IPS-20b (cell line): Measurements from ENCODE around the gene RBM14.
"Not testable (repeated sequence)": the region's sequence is repeated elsewhere in the genome, so short reads cannot be mapped to it uniquely, and the experiment has no call there.

Source experiments
- H3K27ac ChIP-seq: one replicate; pipeline ENCODE4 v1.5.1; 2013; ENCODE audit warnings: low read length
- H3K27me3 ChIP-seq: 2 replicates; pipeline ENCODE4 v1.6.1; 2013; ENCODE audit warnings: mild to moderate bottlenecking, low read length, inconsistent platforms; ENCODE audit not compliant: insufficient read depth
- H3K36me3 ChIP-seq: 2 replicates; pipeline ENCODE4 v1.6.1; 2013; ENCODE audit warnings: low read depth, mild to moderate bottlenecking, inconsistent platforms, low read length, moderate library complexity; ENCODE audit not compliant: insufficient read depth
- H3K4me1 ChIP-seq: 2 replicates; pipeline ENCODE4 v1.6.1; 2013; ENCODE audit warnings: mild to moderate bottlenecking, control low read depth, inconsistent platforms, low read length, moderate library complexity; ENCODE audit not compliant: insufficient read depth
- H3K4me3 ChIP-seq: 2 replicates; pipeline ENCODE4 v1.5.1; 2013; ENCODE audit warnings: mild to moderate bottlenecking, low read length, inconsistent platforms
- H3K9ac ChIP-seq: 2 replicates; pipeline ENCODE4 v1.6.1; 2013; ENCODE audit warnings: low read depth, mild to moderate bottlenecking, inconsistent platforms, low read length, moderate library complexity
- H3K9me3 ChIP-seq: 2 replicates; pipeline ENCODE4 v1.6.1; 2013; ENCODE audit warnings: mild to moderate bottlenecking, low read depth, low read length, inconsistent platforms; ENCODE audit not compliant: insufficient read depth

RBM14 gene

DNA sequence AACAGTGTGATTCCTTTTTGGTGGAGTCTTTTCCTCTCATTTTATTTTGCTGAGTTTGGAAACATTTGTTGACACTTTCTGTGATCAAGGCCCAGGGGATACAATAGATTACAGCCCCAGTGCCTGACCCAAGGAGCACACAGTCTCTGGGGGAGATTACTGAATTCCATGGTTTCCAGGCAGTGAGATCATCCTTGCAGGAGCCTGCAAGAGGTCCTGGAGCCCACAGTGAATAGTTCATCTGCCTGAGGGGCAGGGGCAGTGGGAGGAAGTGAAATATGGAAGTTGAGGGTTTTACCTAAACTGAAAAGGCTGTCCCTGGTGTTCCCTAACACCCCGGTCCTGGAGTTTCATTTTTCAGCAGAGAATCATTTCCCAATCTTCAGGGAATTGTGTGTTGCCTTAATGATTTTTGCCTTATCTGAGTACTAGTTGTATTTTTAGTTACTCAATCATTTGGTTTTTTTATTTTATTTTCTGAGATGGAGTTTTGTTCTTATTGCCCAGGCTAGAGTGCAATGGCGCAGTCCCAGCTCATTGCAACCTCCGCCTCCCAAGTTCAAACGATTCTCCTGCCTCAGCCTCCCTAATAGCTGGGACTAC lies 15.7 kb upstream of the RBM14 start:
- H3K9me3 ChIP-seq = no peaks in the 10 kb centered on the region
- no peak overlapping the region for H3K27ac ChIP-seq
- H3K36me3 ChIP-seq = peaks cover 46% of the 10 kb centered on the region
- H3K4me3 ChIP-seq = no peak overlapping the region
- no peaks in the 10 kb centered on the region for H3K4me1 ChIP-seq
- H3K9ac ChIP-seq = no peak overlapping the region
- no peaks in the 10 kb centered on the region for H3K27me3 ChIP-seq

DNA sequence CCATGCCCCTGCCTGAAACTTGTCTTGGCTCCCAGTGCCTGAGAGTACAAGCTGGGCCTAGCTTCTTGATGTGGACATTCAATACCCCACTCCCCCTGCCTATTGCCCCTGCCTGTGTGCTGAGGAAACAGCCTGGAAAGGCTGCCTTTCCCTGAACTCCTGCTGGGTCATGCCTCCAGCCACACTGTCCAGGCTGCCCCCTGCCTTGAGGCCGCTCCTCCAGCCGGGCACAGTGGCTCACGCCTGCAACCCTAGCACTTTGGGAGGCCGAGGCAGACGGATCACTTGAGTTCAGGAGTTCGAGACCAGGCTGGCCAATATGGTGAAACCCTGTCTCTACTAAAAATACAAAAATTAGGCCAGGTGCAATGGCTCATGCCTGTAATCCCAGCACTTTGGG lies 13.4 kb upstream of the RBM14 start:
- H3K36me3 ChIP-seq = peaks cover 45% of the 10 kb centered on the region
- H3K27ac ChIP-seq = no peak overlapping the region
- H3K27me3 ChIP-seq = no peaks in the 10 kb centered on the region
- no peak overlapping the region for H3K9ac ChIP-seq
- H3K4me3 ChIP-seq = no peak overlapping the region
- no peaks in the 10 kb centered on the region for H3K9me3 ChIP-seq
- no peaks in the 10 kb centered on the region for H3K4me1 ChIP-seq

DNA sequence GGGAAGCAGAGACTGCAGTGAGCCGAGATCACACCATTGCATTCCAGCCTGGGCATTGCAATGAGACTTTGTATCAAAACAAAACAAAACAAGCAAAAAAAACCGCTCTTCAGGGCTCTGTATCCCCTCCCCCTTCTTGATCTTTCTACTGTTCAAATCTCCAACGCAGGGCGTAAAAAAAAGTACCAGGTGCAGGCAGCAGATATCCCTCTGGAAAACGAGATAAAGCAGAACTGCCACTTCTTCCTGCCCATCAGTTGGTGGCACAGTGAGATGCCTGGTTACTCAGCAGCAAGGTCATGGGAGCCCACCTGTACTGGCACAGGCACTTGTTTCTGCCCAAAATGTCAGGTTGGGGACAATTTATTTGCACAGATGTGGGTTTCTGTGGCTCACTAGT lies 12.3 kb upstream of the RBM14 start:
- Histone ChIP-seq H3K27me3 (no peaks in the 10 kb centered on the region), H3K9ac (no peak overlapping the region), H3K4me1 (no peaks in the 10 kb centered on the region), H3K9me3 (no peaks in the 10 kb centered on the region), H3K36me3 (peaks cover 40% of the 10 kb centered on the region), H3K27ac (no peak overlapping the region), H3K4me3 (no peak overlapping the region)

DNA sequence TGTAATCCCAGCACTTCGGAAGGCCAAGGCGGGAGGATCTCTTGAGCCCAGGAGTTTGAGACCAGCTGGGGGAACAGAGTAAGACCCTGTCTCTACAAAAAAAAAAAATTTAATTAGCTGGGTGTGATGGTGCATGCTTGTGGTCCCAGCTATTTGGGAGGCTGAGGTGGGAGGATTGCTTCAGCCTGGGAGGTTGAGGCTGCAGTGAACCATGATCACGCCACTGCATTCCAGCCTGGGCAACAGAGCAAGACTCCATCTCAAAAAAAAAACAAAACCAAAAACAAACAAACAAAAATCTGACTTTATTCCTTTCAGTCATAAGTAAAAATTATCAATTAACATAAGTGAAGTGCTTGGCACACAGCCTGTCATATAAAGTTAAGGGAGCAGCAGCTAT lies 9.8 kb upstream of the RBM14 start:
- not testable (repeated sequence) for H3K27ac ChIP-seq

DNA sequence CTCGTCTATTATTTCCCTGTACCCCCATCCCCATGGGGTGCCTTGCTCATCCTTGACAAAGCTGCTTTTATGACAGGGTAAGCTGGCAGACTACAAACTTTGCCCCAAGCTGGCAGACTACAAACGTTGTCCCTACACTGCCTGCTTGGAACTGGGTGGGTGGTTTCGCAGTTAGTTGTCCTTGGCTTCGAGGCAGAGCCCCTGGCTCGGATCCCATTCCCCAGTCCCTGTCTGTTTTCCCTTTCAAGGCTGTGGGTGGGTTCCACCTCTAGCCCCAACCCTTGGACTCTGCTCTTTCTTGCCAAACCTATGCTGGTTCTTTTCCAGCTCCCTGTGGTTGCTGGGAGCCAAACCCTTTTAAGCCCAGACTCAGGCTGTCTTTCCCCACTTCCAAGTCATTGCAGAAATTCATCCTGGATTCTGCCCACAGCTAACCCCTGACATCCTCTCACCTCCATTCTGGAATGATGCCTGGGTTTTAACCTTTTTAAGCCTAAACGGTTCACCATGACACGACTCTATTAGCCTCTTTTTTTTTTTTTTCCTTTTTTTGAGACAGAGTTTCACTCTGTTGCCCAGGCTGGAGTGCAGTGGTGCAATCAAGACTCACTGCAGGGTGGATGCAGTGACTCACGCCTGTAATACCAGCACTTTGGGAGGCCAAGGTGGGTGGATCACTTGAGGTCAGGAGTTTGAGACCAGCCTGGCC lies 9.2 kb upstream of the RBM14 start:
- Histone ChIP-seq H3K4me1 (no peaks in the 10 kb centered on the region), H3K36me3 (peaks cover 19% of the 10 kb centered on the region), H3K4me3 (no peak overlapping the region), H3K27me3 (no peaks in the 10 kb centered on the region), H3K9ac (no peak overlapping the region), H3K27ac (no peak overlapping the region), H3K9me3 (no peaks in the 10 kb centered on the region)

More for the DNA sequence above, 9.8 kb upstream of the RBM14 start:
- H3K27me3 ChIP-seq, H3K4me1 ChIP-seq, H3K9me3 ChIP-seq, H3K4me3 ChIP-seq, H3K9ac ChIP-seq: not testable (repeated sequence)
- H3K36me3 ChIP-seq = peaks cover 24% of the 10 kb centered on the region

DNA sequence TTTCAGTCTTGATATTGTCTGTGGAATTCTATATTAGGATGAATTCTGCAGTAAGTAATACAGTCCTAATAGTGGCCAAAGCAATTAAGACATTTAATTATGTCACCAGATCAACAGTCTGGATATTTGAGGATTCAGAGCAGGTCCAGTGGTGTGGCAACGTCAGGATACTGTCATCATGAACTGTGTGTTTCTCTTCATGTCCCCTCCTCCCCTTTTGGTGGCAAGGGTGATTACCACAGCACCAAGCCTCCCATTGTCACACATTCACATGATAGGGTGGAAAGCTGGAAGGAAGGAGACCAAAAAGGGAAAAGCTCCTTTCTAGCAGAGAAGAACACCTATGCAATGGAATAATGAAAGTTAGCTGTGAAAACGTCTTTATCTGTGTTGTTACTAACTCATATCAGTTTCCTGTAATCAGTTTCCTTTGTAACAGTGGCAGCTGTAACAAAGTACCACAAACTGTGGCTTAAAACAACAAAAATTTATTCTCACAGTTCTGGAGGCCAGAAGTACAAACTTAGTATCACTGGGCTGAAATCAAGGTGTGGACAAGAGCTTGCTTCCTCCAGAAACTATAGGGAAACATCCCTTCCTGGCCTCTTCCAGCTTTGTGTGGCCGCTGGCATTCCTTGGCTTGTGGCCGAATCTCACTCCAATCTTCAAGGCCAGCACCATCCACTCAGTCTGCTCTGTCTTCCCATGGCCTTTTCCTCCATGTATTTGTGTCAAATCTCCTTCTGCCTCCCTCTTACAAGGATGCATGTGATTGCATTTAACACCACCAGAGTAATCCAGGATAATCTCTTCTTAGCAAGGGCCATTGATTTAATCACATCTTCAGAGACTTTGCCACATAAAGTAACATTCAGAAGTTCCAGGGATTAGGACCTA lies 6.5 kb upstream of the RBM14 start:
- H3K27me3 ChIP-seq = no peaks in the 10 kb centered on the region
- no peaks in the 10 kb centered on the region for H3K9me3 ChIP-seq
- H3K4me3 ChIP-seq = no peak overlapping the region
- H3K4me1 ChIP-seq = no peaks in the 10 kb centered on the region
- H3K36me3 ChIP-seq = peaks cover 10% of the 10 kb centered on the region
- no peak overlapping the region for H3K27ac ChIP-seq
- H3K9ac ChIP-seq = no peak overlapping the region

DNA sequence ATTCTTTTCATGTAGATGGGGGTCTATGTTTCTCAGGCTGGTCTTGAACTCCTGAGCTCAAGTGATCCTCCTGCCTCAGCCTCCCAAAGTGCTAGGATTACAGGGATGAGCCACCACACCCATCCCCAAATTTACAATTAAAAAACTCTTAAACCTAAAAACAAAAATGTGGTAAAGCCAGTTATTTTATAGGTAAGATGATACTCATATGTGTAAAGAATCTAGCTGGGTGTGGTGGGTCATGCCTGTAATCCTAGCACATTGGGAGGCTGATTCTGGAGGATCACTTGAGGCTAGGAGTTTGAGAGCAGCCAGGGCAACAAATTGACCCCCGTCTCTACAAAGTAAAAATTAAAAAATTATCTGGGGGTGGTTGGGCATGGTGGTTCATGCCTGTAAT lies 4.0 kb upstream of the RBM14 start:
- H3K36me3 ChIP-seq = peaks cover 3% of the 10 kb centered on the region; the same call in 1 of the 2 replicates
- no peak overlapping the region for H3K4me3 ChIP-seq
- no peak overlapping the region for H3K9ac ChIP-seq
- H3K27ac ChIP-seq = no peak overlapping the region
- no peaks in the 10 kb centered on the region for H3K27me3 ChIP-seq
- H3K4me1 ChIP-seq = no peaks in the 10 kb centered on the region
- no peaks in the 10 kb centered on the region for H3K9me3 ChIP-seq

DNA sequence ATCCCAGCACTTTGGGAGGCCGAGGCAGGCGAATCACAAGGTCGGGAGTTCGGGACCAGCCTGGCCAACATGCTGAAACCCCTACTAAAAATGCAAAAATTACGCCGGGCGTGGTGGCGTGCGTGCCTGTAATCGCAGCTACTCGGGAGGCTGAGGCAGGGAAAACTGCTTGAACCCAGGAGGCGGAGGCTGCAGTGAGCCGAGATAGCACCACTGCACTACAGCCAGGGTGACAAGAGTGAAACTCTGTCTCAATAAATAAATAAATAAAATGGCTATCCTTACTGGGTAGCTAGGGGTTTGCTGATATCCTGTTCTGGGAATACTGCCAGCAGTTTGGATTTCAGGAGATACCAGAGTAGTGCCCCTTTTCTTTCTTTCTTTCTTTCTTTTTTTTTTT lies 2.4 kb upstream of the RBM14 start:
- H3K36me3 ChIP-seq = peaks cover 19% of the 10 kb centered on the region
- no peak overlapping the region for H3K4me3 ChIP-seq
- peaks cover 12% of the 10 kb centered on the region for H3K4me1 ChIP-seq
- H3K9ac ChIP-seq = no peak overlapping the region
- H3K27me3 ChIP-seq = no peaks in the 10 kb centered on the region
- no peaks in the 10 kb centered on the region for H3K9me3 ChIP-seq
- H3K27ac ChIP-seq = no peak overlapping the region

DNA sequence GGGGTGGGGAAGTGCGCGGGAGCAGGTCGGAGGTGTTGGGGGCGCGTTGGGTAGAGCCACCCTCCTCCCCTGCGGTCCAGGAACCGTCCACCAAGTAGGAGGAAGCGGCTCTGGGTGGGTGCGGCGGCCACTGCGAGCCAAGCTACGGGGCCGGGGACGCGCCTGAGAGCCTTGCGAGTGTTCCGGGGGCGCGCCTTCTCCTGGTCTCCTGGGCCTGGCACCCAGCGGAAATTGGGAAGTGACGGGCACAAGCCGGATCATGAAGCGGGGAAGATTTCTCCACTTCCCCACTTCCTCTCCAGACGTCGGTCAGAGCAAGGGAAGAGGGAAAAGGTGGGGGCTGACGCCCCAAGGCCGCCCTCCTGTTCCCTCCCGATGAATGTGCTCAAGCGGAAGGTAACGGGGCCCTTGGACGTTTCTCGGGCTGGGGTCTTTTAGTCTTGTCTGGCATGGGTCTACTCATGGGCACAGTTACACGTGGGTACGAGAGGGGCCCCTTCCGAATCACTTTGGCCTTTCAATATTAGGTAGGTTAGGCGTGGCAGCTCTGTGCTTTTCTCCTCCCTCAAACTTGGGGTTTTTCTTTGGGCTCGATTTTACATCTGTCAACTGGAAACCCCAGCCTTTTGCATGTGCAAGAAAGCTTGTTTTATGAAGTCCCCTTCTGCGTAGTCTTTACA lies 865 bp downstream of the RBM14 start:
- H3K27me3 ChIP-seq = no peaks in the 10 kb centered on the region

DNA sequence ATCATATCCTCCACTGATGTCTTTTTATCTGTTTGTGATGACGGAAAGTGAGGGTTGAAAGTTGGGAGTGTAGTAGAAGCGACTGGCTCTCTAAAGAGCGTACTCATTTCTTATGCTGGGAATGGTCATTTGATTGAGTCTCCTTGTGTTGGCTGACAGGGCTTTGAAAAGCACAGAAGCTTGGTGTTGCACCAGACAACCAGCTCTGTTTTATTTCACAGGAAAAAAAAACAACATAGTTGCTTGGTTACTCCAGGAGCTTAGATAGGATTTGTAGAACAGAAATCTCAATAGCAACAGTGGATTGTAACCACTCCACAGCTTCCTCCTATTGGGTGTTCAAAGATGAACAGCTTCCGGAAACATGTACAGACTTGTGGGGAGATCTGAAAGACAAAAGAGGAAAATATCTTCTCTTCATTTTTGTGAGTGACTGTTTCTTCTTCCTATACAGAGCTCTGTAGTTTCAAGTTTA lies 2.7 kb downstream of the RBM14 start:
- no peaks in the 10 kb centered on the region for H3K27me3 ChIP-seq
- no peak overlapping the region for H3K27ac ChIP-seq
- peak overlapping the region; percentile 98 for H3K4me3 ChIP-seq
- peak overlapping the region; percentile 99; the same call in 1 of the 2 replicates for H3K9ac ChIP-seq
- H3K9me3 ChIP-seq = no peaks in the 10 kb centered on the region
- peaks cover 22% of the 10 kb centered on the region for H3K4me1 ChIP-seq
- H3K36me3 ChIP-seq = peaks cover 63% of the 10 kb centered on the region

More for the DNA sequence above, 865 bp downstream of the RBM14 start:
- Histone ChIP-seq H3K4me1 (peaks cover 22% of the 10 kb centered on the region), H3K27ac (peak overlapping the region; percentile 94), H3K4me3 (peak overlapping the region; percentile 98), H3K9me3 (no peaks in the 10 kb centered on the region), H3K36me3 (peaks cover 44% of the 10 kb centered on the region), H3K9ac (peak overlapping the region; percentile 99)

DNA sequence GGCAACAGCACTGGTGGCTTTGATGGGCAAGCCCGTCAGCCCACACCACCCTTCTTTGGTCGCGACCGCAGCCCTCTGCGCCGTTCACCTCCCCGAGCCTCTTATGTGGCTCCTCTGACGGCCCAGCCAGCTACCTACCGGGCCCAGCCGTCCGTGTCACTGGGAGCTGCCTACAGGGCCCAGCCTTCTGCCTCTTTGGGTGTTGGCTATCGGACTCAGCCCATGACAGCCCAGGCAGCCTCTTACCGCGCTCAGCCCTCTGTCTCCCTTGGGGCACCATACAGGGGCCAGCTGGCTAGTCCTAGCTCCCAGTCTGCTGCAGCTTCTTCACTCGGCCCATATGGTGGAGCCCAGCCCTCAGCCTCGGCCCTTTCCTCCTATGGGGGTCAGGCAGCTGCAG lies 8.0 kb downstream of the RBM14 start:
- Histone ChIP-seq H3K4me1 (peaks cover 8% of the 10 kb centered on the region; the same call in 1 of the 2 replicates), H3K9ac (no peak overlapping the region), H3K9me3 (no peaks in the 10 kb centered on the region), H3K36me3 (peaks cover 94% of the 10 kb centered on the region), H3K27me3 (no peaks in the 10 kb centered on the region), H3K4me3 (no peak overlapping the region), H3K27ac (no peak overlapping the region)
